Astrocyte (in vitro differentiated cells and primary cell): Measurements from ENCODE around the gene AGPAT3. TPM values are rescaled to one million over a fixed set of nuclear protein-coding genes. Genes with fewer than 3 reads are reported as not detected.
A peak's percentile ranks its signal among the peaks of the same experiment; 100 is the strongest.

ENCODE experiments used
- DNase-seq: peaks from one replicate; pipeline ENCODE4 v3.0.0-alpha.2; 2010; ENCODE audit warnings: low read depth
- FAIRE-seq: peaks from 2 replicates; lab custom pipeline; 2011; peaks lifted over from hg19 to GRCh38; lab: Jason Lieb, UNC
- H2AFZ ChIP-seq: 2 replicates; pipeline ENCODE4 v1.6.0; 2012; ENCODE audit warnings: low read depth, low read length, inconsistent platforms
- H3K27ac ChIP-seq: 2 replicates; pipeline ENCODE4 v1.5.1; 2011; ENCODE audit warnings: low read depth, low read length, inconsistent platforms
- H3K27me3 ChIP-seq: 2 replicates; pipeline ENCODE4 v1.6.0; 2011; ENCODE audit warnings: low read length, inconsistent platforms; ENCODE audit not compliant: insufficient read depth
- H3K36me3 ChIP-seq: 2 replicates; pipeline ENCODE4 v1.5.1; 2011; ENCODE audit warnings: low read length, inconsistent platforms; ENCODE audit not compliant: insufficient read depth
- H3K4me1 ChIP-seq: 2 replicates; pipeline ENCODE4 v1.5.1; 2011; ENCODE audit warnings: low read length, inconsistent platforms; ENCODE audit not compliant: insufficient read depth
- H3K4me2 ChIP-seq: 2 replicates; pipeline ENCODE4 v1.6.0; 2012; ENCODE audit warnings: low read length, inconsistent platforms
- H3K4me3 ChIP-seq: 2 replicates; pipeline ENCODE4 v1.5.1; 2011; ENCODE audit warnings: low read depth, mild to moderate bottlenecking, low read length, inconsistent platforms; ENCODE audit not compliant: insufficient read depth
- H3K79me2 ChIP-seq: 2 replicates; pipeline ENCODE4 v1.6.0; 2012; ENCODE audit warnings: mild to moderate bottlenecking, low read length, inconsistent platforms; ENCODE audit not compliant: insufficient read depth
- H3K9ac ChIP-seq: 2 replicates; pipeline ENCODE4 v1.6.0; 2012; ENCODE audit warnings: mild to moderate bottlenecking, low read length, inconsistent platforms
- H3K9me3 ChIP-seq: 2 replicates; pipeline ENCODE4 v1.5.1; 2012; ENCODE audit warnings: low read depth, mild to moderate bottlenecking, low read length, inconsistent platforms; ENCODE audit not compliant: insufficient read depth
- H4K20me1 ChIP-seq: 2 replicates; pipeline ENCODE4 v1.6.0; 2012; ENCODE audit warnings: low read length, inconsistent platforms; ENCODE audit not compliant: insufficient read depth
- H3K27ac Mint-ChIP-seq: one replicate; pipeline ENCODE4 v1.8.0; 2021; ENCODE audit warnings: mild to moderate bottlenecking, mixed read lengths; ENCODE audit not compliant: unreplicated experiment
- H3K27me3 Mint-ChIP-seq: one replicate; pipeline ENCODE4 v1.8.0; 2021; ENCODE audit warnings: low read depth, mixed read lengths; ENCODE audit not compliant: unreplicated experiment
- H3K36me3 Mint-ChIP-seq: one replicate; pipeline ENCODE4 v1.8.0; 2021; ENCODE audit warnings: low read depth, mixed read lengths; ENCODE audit not compliant: unreplicated experiment
- H3K4me1 Mint-ChIP-seq: one replicate; pipeline ENCODE4 v1.8.0; 2021; ENCODE audit warnings: low read depth, mixed read lengths; ENCODE audit not compliant: unreplicated experiment
- H3K4me3 Mint-ChIP-seq: one replicate; pipeline ENCODE4 v1.8.0; 2021; ENCODE audit warnings: mild to moderate bottlenecking, moderate library complexity, mixed read lengths; ENCODE audit not compliant: unreplicated experiment
- H3K9me3 Mint-ChIP-seq: one replicate; pipeline ENCODE4 v1.8.0; 2021; ENCODE audit warnings: mild to moderate bottlenecking, mixed read lengths; ENCODE audit not compliant: unreplicated experiment
- CTCF ChIP-seq: IDR thresholded peaks from 2 replicates; pipeline ENCODE4 v1.5.1; 2011; ENCODE audit warnings: low read depth, mild to moderate bottlenecking, inconsistent platforms, low read length, moderate library complexity; ENCODE audit not compliant: insufficient read depth
- EZH2 ChIP-seq: IDR thresholded peaks from 2 replicates; pipeline ENCODE4 v1.6.1; 2012; ENCODE audit warnings: mild to moderate bottlenecking, low read length, inconsistent platforms; ENCODE audit not compliant: insufficient read depth
- total RNA-seq: library from RNA; stranded (reverse); gene quantifications from 2 replicates; pipeline ENCODE4 v1.2.1, GENCODE V29; 2021

The AGPAT3 gene
- total RNA-seq, 1 donor from 2014 or later: 34.7 TPM

- Histone ChIP-seq H2AFZ (no peak overlapping the region), H3K4me1 (peaks cover 3% of the 10 kb centered on the region), H3K27ac (no peak overlapping the region), H3K27me3 (no peaks in the 10 kb centered on the region), H4K20me1 (peaks cover 76% of the 10 kb centered on the region), H3K36me3 (no peaks in the 10 kb centered on the region), H3K79me2 (peaks cover 31% of the 10 kb centered on the region), H3K4me2 (no peak overlapping the region), H3K4me3 (no peak overlapping the region), H3K9ac (no peak overlapping the region), H3K9me3 (no peaks in the 10 kb centered on the region)
- H3K4me3 Mint-ChIP-seq: no peak overlapping the region
- no peak for TF ChIP-seq CTCF
- no peak for TF ChIP-seq EZH2
- FAIRE-seq (no peak), DNase-seq (no peak)
- H3K4me1 Mint-ChIP-seq: peaks cover 13% of the 10 kb centered on the region
- H3K36me3 Mint-ChIP-seq: peaks cover 2% of the 10 kb centered on the region
- no peak overlapping the region for H3K27ac Mint-ChIP-seq
- no peaks in the 10 kb centered on the region for H3K27me3 Mint-ChIP-seq
- no peaks in the 10 kb centered on the region for H3K9me3 Mint-ChIP-seq
These were observed 51.1 kb downstream of the AGPAT3 start for GRCh38 chr21:43916076-43916475.

- peaks cover 14% of the 10 kb centered on the region for H3K4me1 Mint-ChIP-seq
- Histone ChIP-seq H3K4me2 (peak overlapping the region; percentile 73), H3K4me3 (no peak overlapping the region), H3K36me3 (no peaks in the 10 kb centered on the region), H3K9ac (no peak overlapping the region), H3K79me2 (peaks cover 33% of the 10 kb centered on the region), H3K9me3 (no peaks in the 10 kb centered on the region), H3K4me1 (peaks cover 5% of the 10 kb centered on the region), H4K20me1 (peaks cover 76% of the 10 kb centered on the region), H3K27me3 (no peaks in the 10 kb centered on the region), H2AFZ (no peak overlapping the region), H3K27ac (no peak overlapping the region)
- TF ChIP-seq EZH2 (no peak), CTCF (no peak)
- H3K4me3 Mint-ChIP-seq: no peak overlapping the region
- H3K27ac Mint-ChIP-seq: no peak overlapping the region
- H3K27me3 Mint-ChIP-seq: no peaks in the 10 kb centered on the region
- H3K36me3 Mint-ChIP-seq: no peaks in the 10 kb centered on the region
- FAIRE-seq (no peak), DNase-seq (no peak)
- H3K9me3 Mint-ChIP-seq: no peaks in the 10 kb centered on the region
These were observed 51.9 kb downstream of the AGPAT3 start for GRCh38 chr21:43916691-43917514.
